K562 (cell line): ENCODE data around the gene ERICH6. TPM values are rescaled to one million over a fixed set of nuclear protein-coding genes. Genes with fewer than 3 reads are reported as not detected.

Experiments
- ADNP ChIP-seq: fragments of 200-800 bp; sonication (Bioruptor generic); IDR thresholded peaks from 2 replicates; pipeline ENCODE4 v1.6.1; 2016; ENCODE audit warnings: missing genetic modification characterization, missing compliant biosample characterization
- JUN ChIP-seq, 2 experiments: sonication (generic) in 1 of 2; formaldehyde crosslinking in 1 of 2; IDR thresholded peaks; 2 replicates each; pipeline versions ENCODE4 v1.6.1 to v1.8.0; 2012 to 2022; ENCODE audit warnings: borderline replicate concordance in 2 of 2, mild to moderate bottlenecking in 2 of 2, improper control_type of control experiment in 1 of 2, low read depth in 1 of 2, low read length in 1 of 2, missing genetic modification reagents in 1 of 2
- NCOA4 ChIP-seq: fragments of 450-650 bp; IDR thresholded peaks from 2 replicates; pipeline ENCODE4 v1.6.1; 2018; ENCODE audit warnings: mild to moderate bottlenecking; ENCODE audit not compliant: partially characterized antibody
- RBBP5 ChIP-seq: fragments of 200-600 bp; sonication (generic); IDR thresholded peaks from 2 replicates; pipeline ENCODE4 v1.6.1; 2012; ENCODE audit warnings: borderline replicate concordance, mild to moderate bottlenecking, low read length, control low read depth, inconsistent platforms; ENCODE audit not compliant: insufficient read depth, poor library complexity, severe bottlenecking
- ZKSCAN8 ChIP-seq: fragments of 200-800 bp; sonication (Bioruptor generic); IDR thresholded peaks from 2 replicates; pipeline ENCODE4 v1.6.1; 2016; ENCODE audit warnings: missing genetic modification characterization, missing compliant biosample characterization
- ZNF316 ChIP-seq: fragments of 450-650 bp; IDR thresholded peaks from 2 replicates; pipeline ENCODE4 v1.6.1; 2016
- ZNF347 ChIP-seq: fragments of 450-650 bp; formaldehyde crosslinking; IDR thresholded peaks from 2 replicates; pipeline ENCODE4 v1.4.0; 2020; ENCODE audit warnings: low read depth, mild to moderate bottlenecking, moderate library complexity
- ZNF695 ChIP-seq: fragments of 450-650 bp; formaldehyde crosslinking; IDR thresholded peaks from 2 replicates; pipeline ENCODE4 v1.4.0; 2020; ENCODE audit warnings: mild to moderate bottlenecking, moderate library complexity
- polyA plus RNA-seq, 8 experiments: library from polyadenylated mRNA; depleted of rRNA in 4 of 8; stranded (reverse) in 5 of 8; unstranded in 3 of 8; fragments of >200 nt; fragmentation: Nextera tagmentation in 2 of 8; fragmentation: Illumina TruSeq in 1 of 8; extraction: Ambion mirVana in 2 of 8; extraction: Trizol in 1 of 8; gene quantifications; 2 replicates each; pipeline versions ENCODE4 v1.2.1 to v1.2.3, GENCODE V29; 2011 to 2014; ENCODE audit warnings: inconsistent platforms in 1 of 8, missing spikeins in 1 of 8
- total RNA-seq, 7 experiments: library from RNA; depleted of rRNA in 6 of 7; stranded (reverse); fragments of >200 nt in 6 of 7; fragmentation: Illumina TruSeq in 2 of 7; extraction: Trizol in 2 of 7; gene quantifications; 2 replicates each; pipeline versions ENCODE4 v1.2.1 to v1.2.3, GENCODE V29; 2011 to 2021; ENCODE audit warnings: low replicate concordance in 1 of 7
- TF ChIP-seq, protein P1 (sequence below): fragments of 250-450 bp; sonication (Bioruptor Pico); IDR thresholded peaks from 2 replicates; pipeline ENCODE4 v1.5.0; 2020; ENCODE audit warnings: mild to moderate bottlenecking
- TF ChIP-seq, protein P2 (sequence below): fragments of 450-650 bp; conservative IDR thresholded peaks from 2 replicates; pipeline ENCODE4 v1.6.1; 2016; ENCODE audit warnings: missing genetic modification characterization, low read depth, mild to moderate bottlenecking, control low read depth, missing compliant biosample characterization
- TF ChIP-seq, protein P3 (sequence below): fragments of 450-650 bp; IDR thresholded peaks from 2 replicates; pipeline ENCODE4 v1.6.1; 2016; ENCODE audit warnings: missing biosample characterization, missing genetic modification characterization
- TF ChIP-seq, protein P4 (sequence below), 2 experiments: IDR thresholded peaks; 2 replicates each; pipeline ENCODE4 v1.6.1; 2012; ENCODE audit warnings: improper control_type of control experiment in 2 of 2, low read depth in 2 of 2, low read length in 2 of 2, borderline replicate concordance in 1 of 2
- TF ChIP-seq, protein P5 (sequence below): fragments of 450-650 bp; formaldehyde crosslinking; IDR thresholded peaks from 2 replicates; pipeline ENCODE4 v1.4.0; 2020; ENCODE audit warnings: mild to moderate bottlenecking, moderate library complexity
- TF ChIP-seq, protein P6 (sequence below): fragments of 450-650 bp; formaldehyde crosslinking; IDR thresholded peaks from 2 replicates; pipeline ENCODE4 v1.4.0; 2022; ENCODE audit warnings: missing genetic modification characterization

ERICH6 gene
- total and polyA plus RNA-seq, 9 of the 15 experiments (the other 6 are each of a cell fraction or from before 2014, with no cell fraction given), result not detected

DNA sequence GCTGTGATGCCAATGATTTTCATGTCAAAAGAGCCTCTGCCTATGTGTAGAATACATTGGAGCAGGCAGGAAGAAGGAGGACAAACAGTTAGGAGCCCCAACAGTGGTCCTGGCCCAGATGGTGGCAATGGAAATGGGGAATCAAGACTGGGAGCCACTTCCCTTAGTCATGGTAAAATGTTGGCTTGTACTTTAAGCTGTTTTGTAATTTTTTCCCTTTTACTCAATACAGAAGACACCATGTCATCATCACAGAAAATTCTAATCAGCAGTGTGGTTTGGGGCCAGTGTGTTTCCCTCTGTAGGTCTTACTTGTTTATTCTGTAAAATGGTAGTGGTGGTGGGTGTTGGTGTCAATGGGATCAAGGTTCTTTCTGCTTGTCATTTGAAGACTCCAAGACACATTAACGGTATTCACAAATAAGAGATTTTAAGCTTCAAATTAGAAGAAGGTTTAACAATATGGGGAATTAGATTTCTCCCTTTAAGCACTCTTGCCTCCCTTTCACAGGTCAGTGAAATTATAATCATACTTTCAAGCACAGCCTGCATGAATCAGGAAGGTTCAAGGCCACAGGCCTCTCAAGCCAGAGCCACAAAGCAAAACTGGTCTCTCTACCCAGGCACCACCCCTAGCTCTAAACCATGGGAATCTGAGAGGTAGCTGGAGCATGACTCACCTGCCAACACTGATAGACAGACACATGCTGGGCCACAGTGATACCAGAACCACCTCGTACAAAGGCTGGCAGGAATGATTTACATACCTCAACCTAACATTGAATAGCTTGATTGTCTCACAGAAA, 34.4 kb upstream of the ERICH6 start (continued):
- TF ChIP-seq JUN (IDR thresholded peaks at IDR 0.05; ENCODE audit: borderline replicate concordance, low read depth, low read length), result peak; percentile 90
- TF ChIP-seq JUN (CRISPR knock-in tag; IDR thresholded peaks at IDR 0.05; ENCODE audit: borderline replicate concordance), result no peak
- TF ChIP-seq ZKSCAN8 (CRISPR knock-in tag), result 0 out of 2 replicates have a peak, but pooled peaks have one; percentile 32
- TF ChIP-seq ADNP (tag), result peak; percentile 10; the same call in 1 of the 2 replicates
- TF ChIP-seq, protein P1, sequence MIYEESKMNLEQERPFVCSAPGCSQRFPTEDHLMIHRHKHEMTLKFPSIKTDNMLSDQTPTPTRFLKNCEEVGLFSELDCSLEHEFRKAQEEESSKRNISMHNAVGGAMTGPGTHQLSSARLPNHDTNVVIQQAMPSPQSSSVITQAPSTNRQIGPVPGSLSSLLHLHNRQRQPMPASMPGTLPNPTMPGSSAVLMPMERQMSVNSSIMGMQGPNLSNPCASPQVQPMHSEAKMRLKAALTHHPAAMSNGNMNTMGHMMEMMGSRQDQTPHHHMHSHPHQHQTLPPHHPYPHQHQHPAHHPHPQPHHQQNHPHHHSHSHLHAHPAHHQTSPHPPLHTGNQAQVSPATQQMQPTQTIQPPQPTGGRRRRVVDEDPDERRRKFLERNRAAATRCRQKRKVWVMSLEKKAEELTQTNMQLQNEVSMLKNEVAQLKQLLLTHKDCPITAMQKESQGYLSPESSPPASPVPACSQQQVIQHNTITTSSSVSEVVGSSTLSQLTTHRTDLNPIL (CRISPR knock-in tag), result no peak
- TF ChIP-seq ZNF695 (CRISPR knock-in tag), result no peak
- TF ChIP-seq RBBP5, result no peak
- TF ChIP-seq, protein P2, sequence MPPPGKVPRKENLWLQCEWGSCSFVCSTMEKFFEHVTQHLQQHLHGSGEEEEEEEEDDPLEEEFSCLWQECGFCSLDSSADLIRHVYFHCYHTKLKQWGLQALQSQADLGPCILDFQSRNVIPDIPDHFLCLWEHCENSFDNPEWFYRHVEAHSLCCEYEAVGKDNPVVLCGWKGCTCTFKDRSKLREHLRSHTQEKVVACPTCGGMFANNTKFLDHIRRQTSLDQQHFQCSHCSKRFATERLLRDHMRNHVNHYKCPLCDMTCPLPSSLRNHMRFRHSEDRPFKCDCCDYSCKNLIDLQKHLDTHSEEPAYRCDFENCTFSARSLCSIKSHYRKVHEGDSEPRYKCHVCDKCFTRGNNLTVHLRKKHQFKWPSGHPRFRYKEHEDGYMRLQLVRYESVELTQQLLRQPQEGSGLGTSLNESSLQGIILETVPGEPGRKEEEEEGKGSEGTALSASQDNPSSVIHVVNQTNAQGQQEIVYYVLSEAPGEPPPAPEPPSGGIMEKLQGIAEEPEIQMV, result no peak
- TF ChIP-seq, protein P3, sequence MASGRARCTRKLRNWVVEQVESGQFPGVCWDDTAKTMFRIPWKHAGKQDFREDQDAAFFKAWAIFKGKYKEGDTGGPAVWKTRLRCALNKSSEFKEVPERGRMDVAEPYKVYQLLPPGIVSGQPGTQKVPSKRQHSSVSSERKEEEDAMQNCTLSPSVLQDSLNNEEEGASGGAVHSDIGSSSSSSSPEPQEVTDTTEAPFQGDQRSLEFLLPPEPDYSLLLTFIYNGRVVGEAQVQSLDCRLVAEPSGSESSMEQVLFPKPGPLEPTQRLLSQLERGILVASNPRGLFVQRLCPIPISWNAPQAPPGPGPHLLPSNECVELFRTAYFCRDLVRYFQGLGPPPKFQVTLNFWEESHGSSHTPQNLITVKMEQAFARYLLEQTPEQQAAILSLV (tag), result no peak
- TF ChIP-seq NCOA4, result no peak
- no peak for TF ChIP-seq ZNF347 (CRISPR knock-in tag)
- TF ChIP-seq, protein P4, sequence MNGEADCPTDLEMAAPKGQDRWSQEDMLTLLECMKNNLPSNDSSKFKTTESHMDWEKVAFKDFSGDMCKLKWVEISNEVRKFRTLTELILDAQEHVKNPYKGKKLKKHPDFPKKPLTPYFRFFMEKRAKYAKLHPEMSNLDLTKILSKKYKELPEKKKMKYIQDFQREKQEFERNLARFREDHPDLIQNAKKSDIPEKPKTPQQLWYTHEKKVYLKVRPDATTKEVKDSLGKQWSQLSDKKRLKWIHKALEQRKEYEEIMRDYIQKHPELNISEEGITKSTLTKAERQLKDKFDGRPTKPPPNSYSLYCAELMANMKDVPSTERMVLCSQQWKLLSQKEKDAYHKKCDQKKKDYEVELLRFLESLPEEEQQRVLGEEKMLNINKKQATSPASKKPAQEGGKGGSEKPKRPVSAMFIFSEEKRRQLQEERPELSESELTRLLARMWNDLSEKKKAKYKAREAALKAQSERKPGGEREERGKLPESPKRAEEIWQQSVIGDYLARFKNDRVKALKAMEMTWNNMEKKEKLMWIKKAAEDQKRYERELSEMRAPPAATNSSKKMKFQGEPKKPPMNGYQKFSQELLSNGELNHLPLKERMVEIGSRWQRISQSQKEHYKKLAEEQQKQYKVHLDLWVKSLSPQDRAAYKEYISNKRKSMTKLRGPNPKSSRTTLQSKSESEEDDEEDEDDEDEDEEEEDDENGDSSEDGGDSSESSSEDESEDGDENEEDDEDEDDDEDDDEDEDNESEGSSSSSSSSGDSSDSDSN (IDR thresholded peaks at IDR 0.05; ENCODE audit: borderline replicate concordance in 1 of 2, low read depth in 2 of 2, low read length in 2 of 2), result peak in 1 of 2 experiments; percentile 61; a peak in 1 of 4 replicates
- TF ChIP-seq, protein P5, sequence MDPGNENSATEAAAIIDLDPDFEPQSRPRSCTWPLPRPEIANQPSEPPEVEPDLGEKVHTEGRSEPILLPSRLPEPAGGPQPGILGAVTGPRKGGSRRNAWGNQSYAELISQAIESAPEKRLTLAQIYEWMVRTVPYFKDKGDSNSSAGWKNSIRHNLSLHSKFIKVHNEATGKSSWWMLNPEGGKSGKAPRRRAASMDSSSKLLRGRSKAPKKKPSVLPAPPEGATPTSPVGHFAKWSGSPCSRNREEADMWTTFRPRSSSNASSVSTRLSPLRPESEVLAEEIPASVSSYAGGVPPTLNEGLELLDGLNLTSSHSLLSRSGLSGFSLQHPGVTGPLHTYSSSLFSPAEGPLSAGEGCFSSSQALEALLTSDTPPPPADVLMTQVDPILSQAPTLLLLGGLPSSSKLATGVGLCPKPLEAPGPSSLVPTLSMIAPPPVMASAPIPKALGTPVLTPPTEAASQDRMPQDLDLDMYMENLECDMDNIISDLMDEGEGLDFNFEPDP (CRISPR knock-in tag), result no peak
- TF ChIP-seq, protein P6, sequence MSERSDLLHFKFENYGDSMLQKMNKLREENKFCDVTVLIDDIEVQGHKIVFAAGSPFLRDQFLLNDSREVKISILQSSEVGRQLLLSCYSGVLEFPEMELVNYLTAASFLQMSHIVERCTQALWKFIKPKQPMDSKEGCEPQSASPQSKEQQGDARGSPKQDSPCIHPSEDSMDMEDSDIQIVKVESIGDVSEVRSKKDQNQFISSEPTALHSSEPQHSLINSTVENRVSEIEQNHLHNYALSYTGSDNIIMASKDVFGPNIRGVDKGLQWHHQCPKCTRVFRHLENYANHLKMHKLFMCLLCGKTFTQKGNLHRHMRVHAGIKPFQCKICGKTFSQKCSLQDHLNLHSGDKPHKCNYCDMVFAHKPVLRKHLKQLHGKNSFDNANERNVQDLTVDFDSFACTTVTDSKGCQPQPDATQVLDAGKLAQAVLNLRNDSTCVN, result no peak
- no peak for TF ChIP-seq ZNF316
